GM13976 (cell line): ENCODE results near the gene FGFR1OP2.

ENCODE experiments used
- DNase-seq: peaks from one replicate; pipeline ENCODE4 v3.0.0; 2012; ENCODE audit warnings: low spot score
- CTCF ChIP-seq: IDR thresholded peaks from 2 replicates; pipeline ENCODE4 v1.5.1; 2012; ENCODE audit warnings: borderline replicate concordance, mild to moderate bottlenecking; ENCODE audit not compliant: insufficient read depth; ENCODE audit errors: extremely low read depth, missing control alignments, control extremely low read depth
- in situ Hi-C: fragments of 300-500 bp; cut with MboI; formaldehyde crosslinking; loops from one replicate; pipeline ENCODE4 v1.12.0; 2022; ENCODE audit warnings: low sequenced_read_pairs, mixed read lengths, inconsistent platforms; ENCODE audit not compliant: unreplicated experiment

Gene FGFR1OP2

GRCh38 chr12:26963413-26963812 is 25.1 kb downstream of the FGFR1OP2 start:
- no peak for DNase-seq
- in situ Hi-C loops, result no loop called here
- no peak for TF ChIP-seq CTCF

GRCh38 chr12:26966842-26967241 is 28.6 kb downstream of the FGFR1OP2 start:
- DNase-seq, result no peak
- no peak for TF ChIP-seq CTCF
- in situ Hi-C loops, result no loop called here

- TF ChIP-seq CTCF, result no peak
- in situ Hi-C loops, result no loop called here
- DNase-seq, result no peak
Measured at GRCh38 chr12:26970136-26970535, 31.9 kb downstream of the FGFR1OP2 start.

- peak; percentile 69 for DNase-seq
- peak; percentile 7 for TF ChIP-seq CTCF
- in situ Hi-C loops, result no loop called here
Measured at GRCh38 chr12:26971963-26972362, 33.7 kb downstream of the FGFR1OP2 start.

GRCh38 chr12:26976687-26977086 is 38.4 kb downstream of the FGFR1OP2 start:
- no peak for TF ChIP-seq CTCF
- in situ Hi-C loops, result no loop called here

GRCh38 chr12:26978801-26979200 is 40.5 kb downstream of the FGFR1OP2 start:
- no peak for TF ChIP-seq CTCF
- no peak for DNase-seq
- in situ Hi-C loops, result no loop called here

More at GRCh38 chr12:26976687-26977086, 38.4 kb downstream of the FGFR1OP2 start:
- DNase-seq, result no peak

GRCh38 chr12:26979733-26980132 is 41.5 kb downstream of the FGFR1OP2 start:
- no peak for DNase-seq
- no peak for TF ChIP-seq CTCF
- in situ Hi-C loops, result no loop called here
